ENCODE results near the gene OXTR.

The OXTR gene

DNA sequence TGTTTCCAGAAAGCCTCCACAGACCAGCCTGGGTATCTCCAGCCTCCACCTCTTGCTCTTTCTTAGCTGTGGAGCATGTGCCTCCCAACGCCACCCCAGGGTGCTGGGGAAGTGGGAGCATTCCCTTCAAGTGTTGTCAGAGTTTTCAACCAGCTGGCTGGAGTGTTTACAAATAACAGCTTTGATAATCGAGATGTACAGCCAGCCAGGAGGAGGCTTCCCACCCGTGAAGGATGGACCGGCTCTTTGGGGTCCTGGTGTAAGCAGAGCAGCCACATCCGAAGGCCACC is 8.5 kb upstream of the OXTR start:
- TF ChIP-seq, protein P1, sequence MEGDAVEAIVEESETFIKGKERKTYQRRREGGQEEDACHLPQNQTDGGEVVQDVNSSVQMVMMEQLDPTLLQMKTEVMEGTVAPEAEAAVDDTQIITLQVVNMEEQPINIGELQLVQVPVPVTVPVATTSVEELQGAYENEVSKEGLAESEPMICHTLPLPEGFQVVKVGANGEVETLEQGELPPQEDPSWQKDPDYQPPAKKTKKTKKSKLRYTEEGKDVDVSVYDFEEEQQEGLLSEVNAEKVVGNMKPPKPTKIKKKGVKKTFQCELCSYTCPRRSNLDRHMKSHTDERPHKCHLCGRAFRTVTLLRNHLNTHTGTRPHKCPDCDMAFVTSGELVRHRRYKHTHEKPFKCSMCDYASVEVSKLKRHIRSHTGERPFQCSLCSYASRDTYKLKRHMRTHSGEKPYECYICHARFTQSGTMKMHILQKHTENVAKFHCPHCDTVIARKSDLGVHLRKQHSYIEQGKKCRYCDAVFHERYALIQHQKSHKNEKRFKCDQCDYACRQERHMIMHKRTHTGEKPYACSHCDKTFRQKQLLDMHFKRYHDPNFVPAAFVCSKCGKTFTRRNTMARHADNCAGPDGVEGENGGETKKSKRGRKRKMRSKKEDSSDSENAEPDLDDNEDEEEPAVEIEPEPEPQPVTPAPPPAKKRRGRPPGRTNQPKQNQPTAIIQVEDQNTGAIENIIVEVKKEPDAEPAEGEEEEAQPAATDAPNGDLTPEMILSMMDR (conservative IDR thresholded peaks at IDR 0.05), result no peak
- no peak overlapping the region for H3K27ac ChIP-seq

DNA sequence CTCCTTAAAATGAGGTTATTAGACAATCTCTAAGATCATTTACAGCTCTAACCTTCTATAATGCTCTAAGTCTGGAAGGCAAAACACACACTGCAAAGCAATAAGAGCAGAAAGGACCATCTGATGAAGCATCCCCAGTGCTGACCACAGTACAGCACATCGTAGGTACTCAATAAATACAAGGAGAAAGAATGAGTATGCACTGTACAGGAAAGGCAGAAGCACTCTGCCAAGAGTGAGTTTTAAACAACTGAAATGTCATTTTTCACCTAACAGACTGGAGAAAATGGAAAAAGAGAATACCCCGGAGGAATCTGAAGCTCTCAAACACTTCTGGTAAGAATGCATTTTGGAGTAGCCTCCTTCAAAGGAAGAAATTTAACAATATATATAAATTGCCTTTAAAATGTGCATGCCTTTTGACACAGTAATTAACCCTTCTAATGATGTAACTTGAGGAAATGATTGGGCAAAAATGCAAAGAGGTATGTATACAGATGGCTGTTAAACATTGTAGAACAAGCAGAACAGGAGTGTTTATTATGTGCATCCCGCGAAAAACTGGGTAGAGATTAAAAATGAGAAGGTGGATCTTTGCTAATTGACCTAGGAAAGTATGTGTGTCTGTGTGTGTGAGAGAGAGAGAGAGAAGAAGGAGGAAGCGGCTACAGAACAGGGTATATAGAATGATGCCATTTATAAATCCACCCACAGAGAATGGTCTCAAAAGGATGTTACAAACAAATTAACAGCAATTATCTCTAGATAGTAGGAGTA is 8.0 kb upstream of the OXTR start:
- no peak overlapping the region for H3K27ac ChIP-seq
- TF ChIP-seq, protein P1 (conservative IDR thresholded peaks at IDR 0.05), result no peak

DNA sequence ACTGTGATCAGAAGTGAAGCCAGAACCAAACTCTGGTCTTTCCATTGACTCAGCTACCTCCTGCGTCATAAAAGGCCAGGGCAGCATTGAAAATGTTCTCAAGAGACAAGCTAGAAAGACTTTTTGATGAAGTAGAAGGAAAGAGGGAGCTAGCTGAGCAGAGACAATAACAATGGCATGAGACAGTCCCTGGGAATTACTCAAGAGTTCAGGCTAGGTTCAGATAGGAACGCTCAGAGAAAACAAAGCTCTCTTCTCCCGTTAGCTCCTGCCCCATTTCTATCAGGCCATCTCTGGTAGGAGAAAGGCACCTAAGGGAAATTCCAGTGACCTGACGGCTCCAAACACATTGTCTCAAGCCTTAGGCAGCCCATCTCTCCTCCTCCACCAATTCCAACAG is 7.0 kb upstream of the OXTR start:
- no peak overlapping the region for H3K27ac ChIP-seq
- TF ChIP-seq, protein P1 (conservative IDR thresholded peaks at IDR 0.05), result no peak

DNA sequence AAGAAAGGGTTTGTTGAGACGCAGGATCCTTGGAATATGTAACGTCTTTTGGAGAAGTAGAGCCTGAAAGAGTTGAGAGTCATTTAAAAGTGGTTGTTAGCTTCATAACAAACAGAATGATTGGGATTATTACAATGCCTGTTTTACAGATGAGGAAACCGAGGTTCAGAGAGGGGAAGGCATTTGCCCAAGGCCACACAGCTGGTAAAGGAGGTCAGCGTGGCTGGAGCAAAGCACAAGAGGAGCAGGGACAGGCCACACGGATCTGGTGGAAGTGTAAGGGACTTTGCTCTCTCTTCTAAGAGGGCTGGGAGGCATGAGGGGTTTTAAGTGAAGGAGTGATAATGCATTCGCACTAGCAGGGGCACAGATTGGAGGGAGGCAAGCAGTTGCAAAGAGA is 6.2 kb upstream of the OXTR start:
- TF ChIP-seq, protein P1 (conservative IDR thresholded peaks at IDR 0.05), result no peak
- H3K27ac ChIP-seq, result no peak overlapping the region

DNA sequence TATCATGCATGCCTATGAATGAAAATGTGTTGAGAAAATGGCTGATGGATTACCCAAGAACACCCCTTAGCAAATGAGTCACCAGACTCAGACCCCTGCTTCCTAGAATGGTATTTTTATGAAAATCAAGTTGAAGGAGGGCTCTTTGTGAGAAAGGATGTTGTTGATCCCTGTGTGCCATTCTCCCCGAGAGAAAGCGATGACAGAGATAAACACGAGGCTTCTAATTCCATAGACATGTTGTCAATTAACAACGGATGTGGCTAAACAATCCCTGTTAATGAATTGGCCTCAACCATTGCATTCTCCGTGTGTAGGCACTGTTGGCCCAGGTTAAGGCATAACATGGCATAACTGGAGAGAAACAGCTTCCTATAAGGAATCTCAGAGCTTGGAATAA is 5.8 kb upstream of the OXTR start:
- TF ChIP-seq, protein P1 (conservative IDR thresholded peaks at IDR 0.05), result no peak
- no peak overlapping the region for H3K27ac ChIP-seq

DNA sequence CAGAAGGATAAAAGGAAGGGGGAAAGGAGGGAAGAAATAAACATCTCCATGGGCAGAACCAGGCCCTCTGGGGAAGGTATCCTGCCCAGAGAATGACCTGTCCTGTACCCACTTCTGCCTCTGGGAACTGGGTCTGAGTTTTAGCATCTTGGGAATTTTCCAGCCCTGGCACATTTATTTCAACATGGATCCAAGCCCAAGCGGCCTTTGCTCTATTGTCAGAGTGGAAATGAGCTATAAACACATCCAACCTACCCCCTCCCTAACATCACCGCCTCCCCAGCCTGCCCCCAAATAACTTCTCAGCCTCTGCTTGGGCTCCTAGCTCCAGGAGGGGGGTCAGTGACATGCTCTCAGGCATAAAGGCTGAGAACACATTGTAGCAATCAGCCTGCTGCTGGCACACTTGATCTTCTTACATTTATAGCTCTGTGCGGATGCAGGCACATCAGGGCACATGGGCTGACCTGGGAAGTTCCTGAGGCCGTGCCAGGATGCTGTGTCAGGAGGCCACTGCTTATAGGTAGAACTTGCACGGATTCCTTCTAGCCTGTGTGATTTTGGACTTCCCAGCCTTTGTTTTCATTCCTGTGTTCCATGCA is 4.6 kb upstream of the OXTR start:
- H3K27ac ChIP-seq, result no peak overlapping the region
- TF ChIP-seq, protein P1 (conservative IDR thresholded peaks at IDR 0.05), result no peak

DNA sequence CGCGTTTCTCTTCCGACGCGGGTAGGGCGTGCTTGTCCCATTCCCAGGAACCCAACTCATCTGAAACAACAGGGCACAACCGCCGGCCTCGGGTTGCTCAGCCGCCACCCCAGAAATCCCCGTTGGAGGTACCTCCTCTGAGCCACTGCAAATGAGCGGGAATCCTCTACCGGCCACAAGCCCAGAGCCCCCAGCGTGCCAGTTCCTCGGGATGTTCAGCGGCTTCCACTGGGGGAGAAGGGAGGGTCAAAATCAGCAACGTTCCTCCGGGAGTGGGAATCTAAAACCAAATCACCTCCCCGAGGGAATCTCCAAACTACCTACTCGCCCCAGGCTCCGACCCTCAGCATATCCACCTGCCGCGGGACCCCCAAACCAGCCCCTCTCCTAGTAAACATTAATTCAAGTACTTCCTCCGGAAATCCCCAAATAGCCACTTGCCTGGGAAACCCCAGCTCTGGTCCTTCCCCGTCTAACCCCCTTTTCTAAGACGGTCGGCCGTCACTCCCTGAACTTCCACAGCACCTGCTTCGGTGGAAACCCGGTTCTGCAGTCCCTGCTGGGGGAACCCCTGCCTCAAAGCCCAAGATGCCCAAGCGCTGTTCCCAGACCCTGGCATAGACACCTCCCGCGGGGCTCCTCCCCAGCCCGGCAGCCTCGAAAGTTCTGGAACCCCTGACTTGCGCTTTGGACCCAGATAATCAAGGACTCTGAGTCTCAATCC is 887 bp downstream of the OXTR start:
- TF ChIP-seq, protein P1 (conservative IDR thresholded peaks at IDR 0.05), result no peak

More for the DNA sequence above, 887 bp downstream of the OXTR start:
- peak overlapping the region; percentile 33; the same call in 1 of the 2 replicates for H3K27ac ChIP-seq
